Measurements from ENCODE around the gene GOLPH3.

GOLPH3 gene

GRCh38 chr5:32131604-32132003, 42.5 kb downstream of the GOLPH3 start:
- TF ChIP-seq ZBTB17 (tag by site-specific recombination; IDR thresholded peaks at IDR 0.05), result no peak
- TF ChIP-seq, protein P1, sequence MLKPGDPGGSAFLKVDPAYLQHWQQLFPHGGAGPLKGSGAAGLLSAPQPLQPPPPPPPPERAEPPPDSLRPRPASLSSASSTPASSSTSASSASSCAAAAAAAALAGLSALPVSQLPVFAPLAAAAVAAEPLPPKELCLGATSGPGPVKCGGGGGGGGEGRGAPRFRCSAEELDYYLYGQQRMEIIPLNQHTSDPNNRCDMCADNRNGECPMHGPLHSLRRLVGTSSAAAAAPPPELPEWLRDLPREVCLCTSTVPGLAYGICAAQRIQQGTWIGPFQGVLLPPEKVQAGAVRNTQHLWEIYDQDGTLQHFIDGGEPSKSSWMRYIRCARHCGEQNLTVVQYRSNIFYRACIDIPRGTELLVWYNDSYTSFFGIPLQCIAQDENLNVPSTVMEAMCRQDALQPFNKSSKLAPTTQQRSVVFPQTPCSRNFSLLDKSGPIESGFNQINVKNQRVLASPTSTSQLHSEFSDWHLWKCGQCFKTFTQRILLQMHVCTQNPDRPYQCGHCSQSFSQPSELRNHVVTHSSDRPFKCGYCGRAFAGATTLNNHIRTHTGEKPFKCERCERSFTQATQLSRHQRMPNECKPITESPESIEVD (tag by site-specific recombination; IDR thresholded peaks at IDR 0.05), result peak; percentile 9; the same call in 1 of the 2 replicates
- 0 out of 2 replicates have a peak, but pooled peaks have one; percentile 14 for TF ChIP-seq ZSCAN16 (tag by site-specific recombination; IDR thresholded peaks at IDR 0.05)
- TF ChIP-seq ZNF423 (tag by site-specific recombination; IDR thresholded peaks at IDR 0.05), result no peak
- no peak for TF ChIP-seq HOXD13 (CRISPR knock-in tag; IDR thresholded peaks at IDR 0.05; ENCODE audit: borderline replicate concordance)
- TF ChIP-seq ZNF398 (tag by site-specific recombination; IDR thresholded peaks at IDR 0.05), result no peak
- no peak for TF ChIP-seq KLF16 (tag by site-specific recombination; IDR thresholded peaks at IDR 0.05)
- Histone ChIP-seq H3K27ac (ENCODE audit: extremely low read depth, low read depth, low read length) (no peak overlapping the region), H3K4me1 (ENCODE audit: control insufficient read depth, insufficient read depth, low read length) (peaks cover 18% of the 10 kb centered on the region), H3K4me3 (ENCODE audit: low read depth, low read length) (no peak overlapping the region), H3K36me3 (ENCODE audit: control insufficient read depth in 2 of 2, insufficient read depth in 1 of 2, low read length in 2 of 2) (peaks cover 24 to 27% of the 10 kb centered on the region in 2 experiments), H3K9me3 (ENCODE audit: control insufficient read depth, insufficient read depth, low read depth, low read length) (no peaks in the 10 kb centered on the region)
- CTCF ChIA-PET, result interaction anchor here (1.0 to 1.3 kb wide), 4 partner anchors 10 to 322 kb away, joined by 3 to 6 read pairs (median 4); no protein-coding TSS in a partner anchor
- POLR2A ChIA-PET, result no interaction called here

DNA sequence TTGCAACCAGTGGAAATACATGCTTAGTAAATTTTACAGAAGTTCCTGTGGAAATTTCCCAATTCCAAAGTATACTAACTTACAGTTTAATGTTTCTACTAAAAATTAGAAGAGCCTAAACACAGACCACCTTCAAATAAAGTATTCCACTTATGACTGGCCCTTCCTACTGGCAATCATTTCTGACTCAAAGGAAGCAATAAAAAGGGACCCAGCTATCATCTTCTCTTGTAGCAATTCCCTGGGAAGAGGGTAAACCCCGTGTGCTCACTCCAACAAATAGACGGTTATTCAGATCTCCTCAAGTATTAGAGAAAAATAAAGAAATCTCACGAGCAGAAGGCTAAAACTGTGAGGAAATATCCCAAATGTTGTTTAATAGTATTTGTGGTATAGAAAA, 43.3 kb downstream of the GOLPH3 start:
- CTCF ChIA-PET, result interaction anchor here (1.0 to 1.3 kb wide), 3 partner anchors 10 to 101 kb away, joined by 3 to 4 read pairs (median 3); no protein-coding TSS in a partner anchor
- POLR2A ChIA-PET, result no interaction called here
- TF ChIP-seq, protein P2, sequence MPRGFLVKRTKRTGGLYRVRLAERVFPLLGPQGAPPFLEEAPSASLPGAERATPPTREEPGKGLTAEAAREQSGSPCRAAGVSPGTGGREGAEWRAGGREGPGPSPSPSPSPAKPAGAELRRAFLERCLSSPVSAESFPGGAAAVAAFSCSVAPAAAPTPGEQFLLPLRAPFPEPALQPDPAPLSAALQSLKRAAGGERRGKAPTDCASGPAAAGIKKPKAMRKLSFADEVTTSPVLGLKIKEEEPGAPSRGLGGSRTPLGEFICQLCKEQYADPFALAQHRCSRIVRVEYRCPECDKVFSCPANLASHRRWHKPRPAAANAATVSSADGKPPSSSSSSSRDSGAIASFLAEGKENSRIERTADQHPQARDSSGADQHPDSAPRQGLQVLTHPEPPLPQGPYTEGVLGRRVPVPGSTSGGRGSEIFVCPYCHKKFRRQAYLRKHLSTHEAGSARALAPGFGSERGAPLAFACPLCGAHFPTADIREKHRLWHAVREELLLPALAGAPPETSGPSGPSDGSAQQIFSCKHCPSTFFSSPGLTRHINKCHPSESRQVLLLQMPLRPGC (tag by site-specific recombination; IDR thresholded peaks at IDR 0.05), result no peak
- TF ChIP-seq ZNF658 (tag by site-specific recombination; IDR thresholded peaks at IDR 0.05), result no peak
- H3K36me3 ChIP-seq (ENCODE audit: control insufficient read depth in 2 of 2, insufficient read depth in 1 of 2, low read length in 2 of 2), result peaks cover 26 to 34% of the 10 kb centered on the region in 2 experiments
- no peak overlapping the region for H3K4me3 ChIP-seq (ENCODE audit: low read depth, low read length)
- no peak overlapping the region for H3K27ac ChIP-seq (ENCODE audit: extremely low read depth, low read depth, low read length)
- peaks cover 18% of the 10 kb centered on the region for H3K4me1 ChIP-seq (ENCODE audit: control insufficient read depth, insufficient read depth, low read length)
- H3K9me3 ChIP-seq (ENCODE audit: control insufficient read depth, insufficient read depth, low read depth, low read length), result no peaks in the 10 kb centered on the region

- ChIA-PET POLR2A (interaction anchor here (0.6 kb wide), 1 partner anchor 248 kb away, joined by 3 read pairs; no protein-coding TSS in a partner anchor), CTCF (interaction anchor here (0.7 to 1.5 kb wide), 2 partner anchors 9 to 461 kb away, joined by 4 to 5 read pairs; no protein-coding TSS in a partner anchor)
- Histone ChIP-seq H3K9me3 (ENCODE audit: control insufficient read depth, insufficient read depth, low read depth, low read length) (no peaks in the 10 kb centered on the region), H3K4me3 (ENCODE audit: low read depth, low read length) (no peak overlapping the region), H3K27ac (ENCODE audit: extremely low read depth, low read depth, low read length) (no peak overlapping the region), H3K36me3 (ENCODE audit: control insufficient read depth in 2 of 2, insufficient read depth in 1 of 2, low read length in 2 of 2) (peaks cover 24 to 36% of the 10 kb centered on the region in 2 experiments), H3K4me1 (ENCODE audit: control insufficient read depth, insufficient read depth, low read length) (peaks cover 18% of the 10 kb centered on the region)
- TF ChIP-seq, protein P1 (tag by site-specific recombination; IDR thresholded peaks at IDR 0.05), result 0 out of 2 replicates have a peak, but pooled peaks have one; percentile 13
- TF ChIP-seq ZNF266 (tag by site-specific recombination; IDR thresholded peaks at IDR 0.05; ENCODE audit: low read depth) (no peak), FEZF1 (tag by site-specific recombination; IDR thresholded peaks at IDR 0.05) (no peak), ZSCAN30 (tag by site-specific recombination; IDR thresholded peaks at IDR 0.05) (no peak)
Measured at GRCh38 chr5:32129074-32129598, 45.0 kb downstream of the GOLPH3 start.
